ENCODE data around the gene RPS10.
A peak's percentile ranks its signal among the peaks of the same experiment; 100 is the strongest.

RPS10 gene

DNA sequence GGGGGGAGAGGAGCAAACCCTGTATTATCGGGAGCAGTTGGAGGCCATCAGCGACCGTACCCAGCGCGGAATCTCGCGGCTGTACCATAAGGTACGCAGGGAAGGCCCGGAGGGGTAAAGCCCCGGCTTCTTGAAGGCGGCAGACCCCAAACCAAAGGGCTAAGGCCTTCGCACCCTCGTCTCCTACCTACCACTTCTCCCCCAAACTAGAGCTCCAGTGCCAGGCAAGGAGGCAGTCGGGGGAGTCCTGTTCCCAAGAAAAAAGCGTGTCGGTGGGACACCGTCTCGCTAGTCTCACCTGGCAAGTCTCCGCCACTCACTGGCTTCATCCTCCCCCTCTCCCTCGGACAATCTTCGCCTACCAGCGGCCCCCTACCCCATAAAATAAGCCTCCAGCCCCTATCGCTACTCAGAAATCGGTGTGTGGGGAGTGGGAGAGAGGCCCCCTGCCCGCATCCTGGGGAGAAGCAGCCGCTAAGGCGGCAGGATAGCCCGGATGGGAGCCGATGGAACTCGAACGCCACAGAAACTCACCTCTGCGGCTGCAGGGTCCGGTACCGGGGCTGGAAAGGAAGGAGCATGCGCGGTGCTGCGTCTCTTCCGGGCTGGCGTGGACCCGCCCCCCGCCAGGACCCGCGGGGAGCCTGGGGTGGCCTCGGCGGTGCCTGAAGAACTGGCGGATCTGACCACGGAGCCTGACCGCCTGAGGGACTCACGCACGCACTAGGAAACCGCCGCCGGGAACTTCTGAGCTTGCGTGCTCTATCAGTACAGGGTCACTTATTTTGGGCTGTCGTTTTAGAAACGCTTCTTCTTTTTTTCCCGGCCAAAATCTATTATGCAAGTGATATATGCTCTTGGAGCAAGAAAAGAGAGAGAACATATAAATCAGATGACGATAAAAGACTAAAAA is at the start of gene RPS10:
RPS10 (minus strand) TSS at position 572 of the 913 bp plus-strand sequence. CDS start 848 bp downstream, outside the sequence.
- TF ChIP-seq, protein P1, sequence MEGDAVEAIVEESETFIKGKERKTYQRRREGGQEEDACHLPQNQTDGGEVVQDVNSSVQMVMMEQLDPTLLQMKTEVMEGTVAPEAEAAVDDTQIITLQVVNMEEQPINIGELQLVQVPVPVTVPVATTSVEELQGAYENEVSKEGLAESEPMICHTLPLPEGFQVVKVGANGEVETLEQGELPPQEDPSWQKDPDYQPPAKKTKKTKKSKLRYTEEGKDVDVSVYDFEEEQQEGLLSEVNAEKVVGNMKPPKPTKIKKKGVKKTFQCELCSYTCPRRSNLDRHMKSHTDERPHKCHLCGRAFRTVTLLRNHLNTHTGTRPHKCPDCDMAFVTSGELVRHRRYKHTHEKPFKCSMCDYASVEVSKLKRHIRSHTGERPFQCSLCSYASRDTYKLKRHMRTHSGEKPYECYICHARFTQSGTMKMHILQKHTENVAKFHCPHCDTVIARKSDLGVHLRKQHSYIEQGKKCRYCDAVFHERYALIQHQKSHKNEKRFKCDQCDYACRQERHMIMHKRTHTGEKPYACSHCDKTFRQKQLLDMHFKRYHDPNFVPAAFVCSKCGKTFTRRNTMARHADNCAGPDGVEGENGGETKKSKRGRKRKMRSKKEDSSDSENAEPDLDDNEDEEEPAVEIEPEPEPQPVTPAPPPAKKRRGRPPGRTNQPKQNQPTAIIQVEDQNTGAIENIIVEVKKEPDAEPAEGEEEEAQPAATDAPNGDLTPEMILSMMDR (IDR thresholded peaks at IDR 0.05; ENCODE audit: borderline replicate concordance, control extremely low read depth, extremely low read depth, insufficient read depth, missing control alignments) = no peak
- DNase-seq (ENCODE audit: low spot score) = peak; percentile 99
- in situ Hi-C loops (cut with MboI; ENCODE audit: low sequenced_read_pairs, unreplicated experiment) = no loop called here

DNA sequence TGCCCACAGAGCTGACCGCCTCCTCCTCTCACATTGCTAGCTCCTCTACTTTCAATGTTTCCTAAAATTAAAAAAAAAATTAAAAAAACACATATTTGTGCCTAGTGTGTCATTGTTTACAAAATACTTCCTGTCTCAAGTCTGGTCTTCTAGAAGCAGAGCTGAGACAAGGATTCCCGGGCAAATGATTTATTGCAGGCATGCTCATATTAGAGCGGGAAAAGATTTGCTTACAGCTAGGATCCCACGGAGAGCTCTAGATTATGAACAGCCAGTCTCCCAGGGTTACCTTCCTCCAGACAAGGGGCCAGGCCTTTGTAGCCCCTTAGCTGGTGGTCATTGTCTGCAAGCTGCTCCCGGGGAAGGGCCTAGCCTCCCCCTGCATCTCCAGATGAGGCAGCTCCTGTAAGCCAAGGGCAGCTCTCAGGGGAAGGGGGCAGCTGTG is 49.4 kb upstream of the RPS10 start:
- DNase-seq (ENCODE audit: low spot score) = no peak
- in situ Hi-C loops (cut with MboI; ENCODE audit: low sequenced_read_pairs, unreplicated experiment) = no loop called here
- TF ChIP-seq, protein P1 (IDR thresholded peaks at IDR 0.05; ENCODE audit: borderline replicate concordance, control extremely low read depth, extremely low read depth, insufficient read depth, missing control alignments) = no peak

DNA sequence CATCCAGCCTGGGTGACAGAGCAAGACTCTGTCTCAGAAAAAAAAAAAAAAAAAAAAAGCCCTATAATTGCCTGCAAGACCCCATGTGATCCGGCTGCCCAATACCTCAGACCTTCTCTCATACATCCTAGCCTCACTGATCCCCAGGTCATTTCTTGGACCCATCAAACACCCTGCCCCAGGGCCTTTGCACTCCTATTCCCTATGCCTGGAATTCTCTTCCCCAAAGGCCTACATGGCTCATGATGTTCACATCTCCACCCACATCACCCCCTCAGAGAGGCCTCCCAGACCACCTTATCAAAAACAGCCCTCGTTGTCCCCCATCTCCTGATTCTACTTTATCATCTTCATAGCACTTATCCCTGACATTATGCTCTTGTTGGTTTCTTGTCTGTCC is 48.9 kb upstream of the RPS10 start:
- in situ Hi-C loops (cut with MboI; ENCODE audit: low sequenced_read_pairs, unreplicated experiment) = no loop called here
- TF ChIP-seq, protein P1 (IDR thresholded peaks at IDR 0.05; ENCODE audit: borderline replicate concordance, control extremely low read depth, extremely low read depth, insufficient read depth, missing control alignments) = no peak
- no peak for DNase-seq (ENCODE audit: low spot score)

DNA sequence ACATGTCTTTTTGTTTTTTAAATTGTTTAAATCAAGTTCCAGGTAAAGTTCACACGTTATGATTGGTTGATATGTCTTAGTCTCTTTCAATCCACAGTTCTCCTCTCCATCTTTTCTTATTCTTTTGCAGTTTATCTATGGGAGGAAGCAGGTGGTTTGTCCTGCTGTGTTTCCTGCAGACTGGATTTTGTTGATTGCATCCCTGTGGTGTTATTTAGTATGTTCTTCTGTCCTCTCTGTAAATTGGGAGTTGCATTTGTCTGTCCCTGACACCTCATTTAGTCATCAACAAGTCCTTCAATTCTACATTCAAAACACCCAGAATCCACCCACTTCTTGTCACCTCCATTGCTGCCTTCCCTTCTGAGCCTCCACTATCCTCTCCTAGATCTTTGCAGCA is 48.1 kb upstream of the RPS10 start:
- in situ Hi-C loops (cut with MboI; ENCODE audit: low sequenced_read_pairs, unreplicated experiment) = no loop called here
- TF ChIP-seq, protein P1 (IDR thresholded peaks at IDR 0.05; ENCODE audit: borderline replicate concordance, control extremely low read depth, extremely low read depth, insufficient read depth, missing control alignments) = no peak
- DNase-seq (ENCODE audit: low spot score) = no peak

DNA sequence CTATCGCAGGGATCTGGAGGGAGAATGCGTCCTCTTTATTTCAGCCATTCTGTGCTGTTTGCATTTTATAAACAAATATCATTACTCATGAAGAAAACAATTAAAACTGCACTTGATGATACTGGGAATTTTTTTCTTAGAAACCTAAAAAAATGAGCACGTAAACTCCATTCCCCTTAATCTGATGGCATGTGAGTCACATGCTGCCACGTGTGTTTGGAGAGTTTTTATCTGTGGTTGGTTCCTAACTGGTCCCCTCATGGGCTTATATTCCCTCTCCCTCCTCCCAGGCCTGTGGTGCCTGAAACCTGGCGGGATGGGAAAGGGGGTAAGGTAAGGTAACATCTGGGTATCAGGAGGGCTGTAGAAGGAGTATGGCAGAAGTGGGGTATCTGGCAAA is 46.6 kb upstream of the RPS10 start:
- DNase-seq (ENCODE audit: low spot score) = no peak
- TF ChIP-seq, protein P1 (IDR thresholded peaks at IDR 0.05; ENCODE audit: borderline replicate concordance, control extremely low read depth, extremely low read depth, insufficient read depth, missing control alignments) = no peak
- in situ Hi-C loops (cut with MboI; ENCODE audit: low sequenced_read_pairs, unreplicated experiment) = no loop called here

DNA sequence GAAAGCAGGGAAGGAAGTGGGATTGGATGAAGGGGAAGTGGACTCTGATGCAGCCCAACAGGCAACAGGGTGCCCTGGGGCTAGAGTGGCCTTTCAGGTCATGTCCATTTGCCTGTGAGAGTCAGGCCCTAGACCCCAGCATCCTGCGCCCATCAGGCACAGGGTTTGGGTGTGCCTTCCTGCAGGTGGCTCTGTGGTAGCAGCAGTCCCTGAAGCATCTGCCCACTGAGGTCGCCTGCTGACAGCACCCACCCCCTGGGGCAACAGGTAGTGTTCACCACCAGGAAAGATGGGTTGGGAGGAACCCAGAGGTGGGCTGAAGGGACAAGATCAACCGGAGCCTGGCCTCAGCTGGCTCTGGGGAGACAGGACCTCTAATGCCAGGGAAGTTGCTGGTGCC is 43.6 kb upstream of the RPS10 start:
- no peak for DNase-seq (ENCODE audit: low spot score)
- TF ChIP-seq, protein P1 (IDR thresholded peaks at IDR 0.05; ENCODE audit: borderline replicate concordance, control extremely low read depth, extremely low read depth, insufficient read depth, missing control alignments) = no peak
- in situ Hi-C loops (cut with MboI; ENCODE audit: low sequenced_read_pairs, unreplicated experiment) = no loop called here

Data from GM13976 (cell line).